ENCODE measurements around the gene PGAP2.

DNA sequence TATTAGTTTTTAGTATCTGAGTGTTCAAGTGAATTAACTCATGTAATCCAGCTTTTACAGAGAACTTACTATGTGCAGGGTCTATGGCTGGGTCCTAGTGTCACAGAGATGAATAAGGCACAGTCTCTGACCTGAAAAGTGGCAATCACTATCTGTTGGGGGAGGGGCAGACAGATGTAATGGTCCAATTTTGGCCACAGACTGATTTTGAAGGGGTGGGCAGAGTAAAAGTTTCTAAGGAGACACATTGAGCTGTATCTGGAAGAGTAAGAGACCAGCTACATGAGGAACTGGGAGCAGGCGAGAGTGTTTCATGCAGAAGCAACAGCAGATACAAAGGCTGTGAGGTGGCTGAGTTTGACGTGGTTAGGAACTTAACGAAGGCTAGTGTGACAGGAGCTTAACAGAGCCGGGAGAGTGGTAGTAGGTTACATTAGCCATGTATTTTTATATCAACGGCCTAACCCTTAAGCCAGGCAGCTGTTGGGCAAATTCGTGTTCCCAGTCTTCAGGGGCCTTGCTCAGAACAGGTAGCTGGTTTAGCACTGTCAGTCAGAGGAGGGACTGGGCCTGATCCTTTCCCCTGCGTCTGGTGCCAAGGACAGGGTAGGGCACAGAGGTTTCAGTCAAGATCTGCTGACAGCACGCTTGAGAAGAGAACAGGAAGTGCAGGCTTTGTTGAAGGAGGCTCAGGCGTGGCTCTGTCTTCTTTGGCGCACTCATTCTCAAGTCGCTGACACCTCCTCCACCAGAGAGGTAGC lies 45.7 kb downstream of the PGAP2 start:
- TF ChIP-seq, protein P1, sequence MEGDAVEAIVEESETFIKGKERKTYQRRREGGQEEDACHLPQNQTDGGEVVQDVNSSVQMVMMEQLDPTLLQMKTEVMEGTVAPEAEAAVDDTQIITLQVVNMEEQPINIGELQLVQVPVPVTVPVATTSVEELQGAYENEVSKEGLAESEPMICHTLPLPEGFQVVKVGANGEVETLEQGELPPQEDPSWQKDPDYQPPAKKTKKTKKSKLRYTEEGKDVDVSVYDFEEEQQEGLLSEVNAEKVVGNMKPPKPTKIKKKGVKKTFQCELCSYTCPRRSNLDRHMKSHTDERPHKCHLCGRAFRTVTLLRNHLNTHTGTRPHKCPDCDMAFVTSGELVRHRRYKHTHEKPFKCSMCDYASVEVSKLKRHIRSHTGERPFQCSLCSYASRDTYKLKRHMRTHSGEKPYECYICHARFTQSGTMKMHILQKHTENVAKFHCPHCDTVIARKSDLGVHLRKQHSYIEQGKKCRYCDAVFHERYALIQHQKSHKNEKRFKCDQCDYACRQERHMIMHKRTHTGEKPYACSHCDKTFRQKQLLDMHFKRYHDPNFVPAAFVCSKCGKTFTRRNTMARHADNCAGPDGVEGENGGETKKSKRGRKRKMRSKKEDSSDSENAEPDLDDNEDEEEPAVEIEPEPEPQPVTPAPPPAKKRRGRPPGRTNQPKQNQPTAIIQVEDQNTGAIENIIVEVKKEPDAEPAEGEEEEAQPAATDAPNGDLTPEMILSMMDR (IDR thresholded peaks at IDR 0.05; ENCODE audit: low read length), result no peak
- TF ChIP-seq EZH2 (optimal IDR thresholded peaks at IDR 0.05; ENCODE audit: low read depth, low read length), result no peak

All from MM.1S (cell line).